A172 (cell line): Measurements from ENCODE around the gene ATP5ME. TPM values are rescaled to one million over a fixed set of nuclear protein-coding genes. Genes with fewer than 3 reads are reported as not detected.

Experiments used
- DNase-seq: peaks from one replicate; pipeline ENCODE4 v3.0.0-alpha.2; 2015; ENCODE audit warnings: low spot score
- total RNA-seq: library from RNA; depleted of rRNA; stranded (reverse); fragments of >200 nt; shearing (Covaris generic); gene quantifications from 2 replicates; pipeline ENCODE4 v1.2.3, GENCODE V29; 2014

ATP5ME gene
- total RNA-seq, 1 experiment from 2014 or later: 201 TPM

- no peak for DNase-seq
These were observed 10.7 kb upstream of the ATP5ME start for GRCh38 chr4:684623-685327.

DNA sequence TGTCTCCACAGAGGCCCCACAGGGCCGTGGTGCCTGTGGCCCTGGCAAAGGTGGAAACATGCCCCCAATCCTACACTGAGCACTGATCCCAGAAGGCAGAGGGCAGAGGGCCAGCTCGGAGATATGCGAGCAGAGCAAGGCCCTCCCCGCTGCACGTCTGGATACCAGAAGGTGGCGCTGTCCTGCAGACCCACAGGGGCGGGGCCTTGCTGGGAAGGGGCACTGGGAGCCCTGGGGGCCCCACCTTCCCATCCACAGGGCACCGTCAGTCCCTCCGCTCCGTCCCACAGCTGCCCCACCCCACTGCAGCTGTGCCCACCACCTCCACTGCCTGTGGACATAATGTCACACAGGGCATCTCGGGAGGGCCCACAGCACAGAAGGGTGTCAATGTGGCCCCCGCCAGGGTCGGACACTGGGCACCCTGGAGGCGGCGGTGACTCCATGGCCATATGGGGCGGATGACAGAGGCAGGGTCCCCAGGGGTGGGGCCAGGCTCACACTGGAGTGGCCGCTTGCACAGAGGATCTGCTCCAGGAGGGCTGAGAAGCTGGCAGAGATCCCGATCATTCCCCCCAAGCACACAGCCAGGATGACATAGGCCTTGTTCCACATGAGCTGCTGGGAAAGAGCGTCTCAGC is 10.0 kb upstream of the ATP5ME start:
- DNase-seq: peak; percentile 19

DNA sequence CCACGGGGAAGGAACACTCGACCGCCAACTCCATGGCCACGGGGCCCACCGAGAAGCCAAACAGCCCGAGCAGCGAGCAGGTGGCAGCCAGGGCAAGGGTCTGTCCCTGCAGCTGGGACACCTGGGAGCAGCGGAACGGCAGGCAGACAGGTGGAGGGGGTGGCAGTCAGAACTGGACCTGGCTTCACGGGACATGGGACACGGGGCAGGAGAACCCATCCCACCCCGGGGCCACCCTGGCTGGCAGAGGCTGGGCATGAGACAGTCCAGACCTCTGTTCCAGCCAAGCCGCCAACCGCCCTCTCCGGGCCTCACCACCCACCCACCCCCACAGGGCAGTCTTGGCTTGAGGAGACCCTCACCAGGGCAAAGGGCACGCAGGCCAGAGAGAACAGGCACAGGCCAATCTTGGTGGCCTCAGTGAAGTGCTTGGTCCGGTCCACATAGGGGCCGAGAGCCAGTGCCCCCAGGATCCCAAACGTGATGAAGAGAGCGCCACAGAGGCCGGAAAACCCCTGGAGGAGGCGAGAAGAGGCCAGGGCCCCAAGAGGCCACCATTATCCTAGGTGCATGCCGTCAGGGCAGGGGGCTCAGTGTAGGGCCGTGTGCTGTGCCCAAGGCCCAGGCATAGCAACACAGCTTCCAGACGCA is 9.3 kb upstream of the ATP5ME start:
- DNase-seq: no peak

GRCh38 chr4:682490-683172 is 8.6 kb upstream of the ATP5ME start:
- DNase-seq: no peak

GRCh38 chr4:681736-682451 is 7.8 kb upstream of the ATP5ME start:
- no peak for DNase-seq

DNA sequence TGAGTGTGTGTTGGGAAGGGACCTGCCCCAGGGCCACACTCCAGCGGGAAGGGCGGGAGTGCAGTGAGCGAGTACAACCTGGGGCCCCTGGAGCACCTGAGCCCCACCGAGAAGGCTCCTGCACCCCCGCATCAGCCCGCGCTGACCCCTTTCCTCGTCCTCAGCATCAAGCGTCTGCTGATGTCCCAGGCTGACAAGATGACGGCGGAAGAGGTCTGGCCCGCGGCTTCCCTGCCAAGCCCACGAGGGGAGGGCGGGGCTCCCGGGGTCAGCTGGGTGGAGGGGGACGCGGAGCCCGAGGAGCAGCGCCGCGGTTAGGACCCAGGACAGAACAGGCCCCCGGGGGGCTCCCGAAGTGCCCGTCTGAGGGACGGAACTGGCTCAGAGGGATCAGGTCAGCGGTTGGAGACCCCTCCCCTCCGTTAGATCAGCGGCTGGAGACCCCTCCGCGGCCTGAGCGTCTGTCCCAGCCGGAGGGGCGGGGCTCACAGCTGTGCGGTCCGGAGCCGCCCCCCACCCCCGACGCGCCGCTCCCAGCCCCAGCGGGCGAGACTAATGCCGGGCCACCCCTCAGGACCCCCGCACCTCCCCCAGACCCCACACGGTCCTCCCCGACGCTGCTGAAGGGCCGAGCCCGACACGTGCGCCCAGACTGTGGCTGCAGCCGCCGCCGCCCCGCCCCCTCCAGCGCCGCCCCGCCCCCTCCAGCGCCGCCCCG is 7.0 kb upstream of the ATP5ME start:
- no peak for DNase-seq

- no peak for DNase-seq
These were observed 6.5 kb upstream of the ATP5ME start for GRCh38 chr4:680551-680927.

GRCh38 chr4:680091-680490 is 6.0 kb upstream of the ATP5ME start:
- no peak for DNase-seq

DNA sequence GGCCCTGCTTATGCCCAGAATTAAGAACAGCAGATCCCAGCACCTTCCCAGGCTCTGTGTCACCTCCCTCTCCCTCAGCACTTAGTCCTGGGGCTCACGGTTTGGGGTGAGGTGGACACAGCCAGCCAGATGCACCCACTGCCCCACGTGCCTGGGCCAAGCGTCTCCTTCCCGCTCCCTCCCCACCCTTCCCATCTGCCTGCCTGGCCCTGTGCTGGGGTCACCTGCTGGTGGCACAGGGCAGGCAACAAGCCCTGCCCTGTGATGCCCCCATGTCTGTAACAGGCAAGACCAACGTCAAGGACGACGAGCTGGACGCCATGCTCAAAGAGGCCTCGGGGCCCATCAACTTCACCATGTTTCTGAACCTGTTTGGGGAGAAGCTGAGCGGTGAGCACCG is 5.6 kb upstream of the ATP5ME start:
- no peak for DNase-seq

- DNase-seq: no peak
These were observed 5.0 kb upstream of the ATP5ME start for GRCh38 chr4:679104-679481.

- DNase-seq: no peak
These were observed 4.4 kb upstream of the ATP5ME start for GRCh38 chr4:678331-679103.

DNA sequence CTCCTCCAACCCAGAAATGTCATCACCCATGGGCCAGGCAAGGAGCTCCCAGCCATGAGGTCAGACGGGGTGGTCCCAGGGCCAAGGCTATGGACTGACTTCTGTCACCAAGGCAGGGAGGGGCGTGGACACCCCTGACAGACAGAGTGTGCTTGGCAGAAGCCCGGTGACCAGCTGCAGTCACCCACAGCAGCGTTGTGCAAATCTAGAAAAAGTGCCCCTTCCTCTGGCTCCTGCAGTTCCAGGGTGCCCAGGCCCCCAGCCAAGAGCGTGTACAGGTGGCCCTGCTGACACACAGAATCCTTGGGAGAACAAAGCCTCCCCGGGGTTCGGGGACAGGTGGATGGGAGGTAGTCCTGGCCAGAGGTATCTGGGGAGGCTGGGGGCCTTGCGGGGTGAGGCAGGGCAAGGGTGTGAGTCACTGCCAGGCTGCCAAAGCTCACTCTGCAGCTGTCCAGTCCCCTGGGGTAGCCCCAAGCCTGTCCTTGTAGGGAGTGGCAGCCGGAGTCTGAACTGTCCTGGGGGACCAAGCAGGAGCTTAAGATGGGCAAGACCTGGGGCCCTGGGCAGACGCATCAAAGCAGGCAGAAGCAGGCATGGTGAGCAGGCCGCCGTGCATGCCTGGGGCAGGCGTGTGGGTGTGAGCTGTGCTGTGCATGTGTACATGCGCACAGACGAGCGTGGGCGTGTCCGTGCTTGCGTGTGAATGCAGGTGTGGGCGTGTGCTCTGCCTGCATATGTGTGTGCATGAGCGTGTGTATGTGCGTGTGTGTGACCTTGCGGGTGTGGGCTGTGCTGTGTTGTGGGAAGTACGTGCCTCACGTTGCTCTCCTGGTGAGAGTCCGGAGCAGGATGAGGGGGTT is 3.6 kb upstream of the ATP5ME start:
- peak; percentile 19 for DNase-seq

DNA sequence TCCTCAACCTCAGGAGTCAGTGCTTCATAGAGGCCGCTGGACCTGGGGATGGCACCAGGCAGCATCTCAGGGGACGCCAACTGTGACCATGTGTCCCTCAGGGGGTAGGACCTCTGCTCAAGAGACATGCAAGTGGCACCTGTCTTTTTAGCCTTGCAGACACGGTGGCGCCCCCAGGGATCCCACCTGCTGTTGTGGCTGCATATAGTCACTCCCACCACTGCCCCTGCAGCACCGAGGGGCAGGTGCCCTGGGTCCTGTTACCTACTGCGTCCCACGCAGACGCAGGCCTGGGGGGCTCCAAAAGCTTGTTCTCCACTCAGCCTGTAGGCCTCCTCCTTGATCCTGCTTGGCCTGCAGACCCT is 2.8 kb upstream of the ATP5ME start:
- DNase-seq: no peak

- no peak for DNase-seq
These were observed 2.1 kb upstream of the ATP5ME start for GRCh38 chr4:675980-676870.

DNA sequence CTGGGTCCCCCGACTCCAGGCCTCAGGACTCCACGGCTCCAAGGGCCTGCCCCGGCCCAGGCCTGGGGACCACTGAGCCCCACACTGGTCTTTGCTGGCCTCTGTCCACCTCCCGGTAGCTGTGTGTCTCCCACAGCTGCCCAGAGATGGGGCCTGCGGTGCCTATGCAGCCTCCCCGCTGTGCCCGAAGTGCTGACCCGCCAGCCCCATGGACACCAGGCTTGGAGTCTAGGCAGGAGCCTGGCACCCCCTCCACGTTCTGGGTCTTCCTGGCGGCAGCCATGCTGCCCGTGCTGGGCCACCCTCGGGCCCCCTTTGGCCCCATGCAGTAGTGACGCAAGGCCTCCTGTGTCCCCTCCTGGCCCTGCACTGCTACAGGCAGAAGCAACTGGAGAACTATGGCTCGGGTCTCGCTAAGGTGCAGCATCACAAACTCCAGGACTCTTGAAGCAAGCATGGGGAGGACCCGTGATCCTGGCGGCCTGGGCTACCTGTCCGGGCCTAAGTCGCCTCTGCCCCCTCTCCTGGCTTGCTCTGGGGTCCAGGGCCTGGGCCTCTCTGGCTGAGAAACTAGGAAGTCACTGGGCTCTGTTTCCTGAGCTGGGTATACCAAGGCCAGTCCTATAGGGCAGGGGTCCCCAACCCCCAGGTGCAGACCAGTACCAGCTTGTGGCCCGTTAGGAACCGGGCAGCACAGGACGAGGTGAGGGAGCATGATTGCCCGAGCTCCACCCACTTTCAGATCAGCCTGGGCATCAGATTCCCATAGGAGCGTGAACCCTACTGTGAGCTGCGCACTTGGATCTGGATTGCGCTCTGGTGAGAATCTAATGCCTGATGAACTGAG is 1.2 kb upstream of the ATP5ME start:
- DNase-seq: no peak

GRCh38 chr4:673349-674091 is 556 bp downstream of the ATP5ME start:
- no peak for DNase-seq

GRCh38 chr4:671769-672168 is 2.3 kb downstream of the ATP5ME start:
- DNase-seq: no peak
